NCI-H345 treated with DMSO at 0.1 percent for 48 hours (cell line): ENCODE results near the gene OR2M3.
"Not testable (repeated sequence)": the region's sequence is repeated elsewhere in the genome, so short reads cannot be mapped to it uniquely, and the experiment has no call there.

ENCODE experiments used
- DNase-seq: peaks from one replicate; lab custom pipeline; 2025; ENCODE audit not compliant: unreplicated experiment; lab: John Stamatoyannopoulos, UW

OR2M3 gene, protein sequence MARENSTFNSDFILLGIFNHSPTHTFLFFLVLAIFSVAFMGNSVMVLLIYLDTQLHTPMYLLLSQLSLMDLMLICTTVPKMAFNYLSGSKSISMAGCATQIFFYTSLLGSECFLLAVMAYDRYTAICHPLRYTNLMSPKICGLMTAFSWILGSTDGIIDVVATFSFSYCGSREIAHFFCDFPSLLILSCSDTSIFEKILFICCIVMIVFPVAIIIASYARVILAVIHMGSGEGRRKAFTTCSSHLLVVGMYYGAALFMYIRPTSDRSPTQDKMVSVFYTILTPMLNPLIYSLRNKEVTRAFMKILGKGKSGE

GRCh38 chr1:248196965-248197364, at the start of gene OR2M3:
TSS of gene OR2M3 (plus strand) at chr1:248197265. CDS start at chr1:248203068, 5,803 bp downstream.
- DNase-seq = no peak

DNA sequence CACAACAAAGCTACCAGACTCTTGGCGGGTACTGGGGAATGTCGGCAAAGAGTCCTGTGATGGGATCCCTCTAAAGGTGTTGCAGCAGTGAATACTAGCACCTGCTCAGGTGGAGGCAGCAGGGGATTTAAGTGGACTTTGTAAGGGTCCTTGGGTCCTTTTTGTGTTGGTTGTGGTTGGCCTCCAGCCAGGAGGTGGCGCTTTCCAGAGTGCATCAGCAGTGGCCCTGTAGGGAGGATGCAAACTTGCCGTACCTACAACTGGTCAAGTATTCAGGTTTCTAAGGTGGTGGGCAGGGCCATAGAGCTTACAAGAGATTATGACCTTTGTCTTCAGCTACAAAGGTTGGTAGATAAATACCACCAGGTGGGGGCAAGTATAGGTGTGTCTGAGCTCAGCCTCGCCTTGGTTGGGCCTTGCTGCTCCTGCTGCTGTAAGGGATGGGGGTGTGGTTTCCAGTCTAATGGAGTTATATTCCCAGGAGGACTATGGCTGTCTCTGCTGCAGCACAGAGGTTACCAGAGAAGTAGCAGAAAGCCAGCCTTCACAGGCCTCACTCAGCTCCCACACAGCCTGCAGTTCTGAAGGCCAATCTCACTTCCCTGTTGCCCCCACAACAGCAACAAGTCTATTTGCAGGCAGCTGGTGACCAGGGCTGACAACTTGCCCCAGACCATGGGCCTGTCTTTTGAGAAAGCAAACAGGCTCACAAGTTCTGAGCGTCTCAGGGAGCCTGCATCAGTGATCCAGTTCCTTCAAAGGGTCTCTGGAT, 44.8 kb upstream of the OR2M3 start:
- DNase-seq = no peak

DNA sequence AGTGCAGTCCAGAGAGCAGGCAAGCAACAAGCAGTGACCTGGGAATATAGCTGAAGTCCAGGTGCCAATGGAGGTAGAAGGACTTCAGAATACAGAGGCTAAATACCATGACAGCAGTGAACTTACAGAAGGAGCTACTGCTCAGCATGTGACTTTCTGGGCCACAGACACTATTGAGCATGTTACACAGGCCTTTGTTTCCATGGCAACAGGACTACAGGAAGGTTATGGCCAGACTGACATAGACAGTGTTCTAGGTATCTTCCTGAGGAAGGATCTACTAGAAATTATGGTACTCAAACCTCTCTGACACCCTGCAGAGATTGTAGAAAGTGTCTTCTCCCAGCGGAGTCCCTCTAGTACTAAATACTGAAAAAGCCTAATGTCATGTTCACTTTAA, 41.1 kb upstream of the OR2M3 start:
- DNase-seq = no peak

GRCh38 chr1:248158758-248159157, 38.3 kb upstream of the OR2M3 start:
- DNase-seq = no peak

DNA sequence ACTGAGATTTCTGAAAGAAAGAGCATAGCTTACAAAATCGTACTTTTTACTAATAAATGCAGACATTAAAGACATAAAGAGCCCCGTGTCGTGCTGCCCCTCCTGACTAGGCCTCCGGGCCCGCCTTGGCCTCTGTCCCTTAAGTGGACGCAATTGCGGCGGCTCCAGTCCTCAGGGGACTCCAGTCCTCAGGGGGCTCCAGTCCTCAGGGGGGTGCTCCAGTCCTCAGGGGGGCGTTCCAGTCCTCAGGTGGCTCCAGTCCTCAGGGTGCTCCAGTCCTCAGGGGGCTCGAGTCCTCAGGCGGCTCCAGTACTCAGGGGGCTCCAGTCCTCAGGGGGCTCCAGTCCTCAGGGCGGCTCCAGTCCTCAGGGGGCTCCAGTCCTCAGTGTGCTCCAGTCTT, 33.0 kb upstream of the OR2M3 start:
- no peak for DNase-seq

- DNase-seq = no peak
Measured at GRCh38 chr1:248165186-248165585, 31.9 kb upstream of the OR2M3 start.

- no peak for DNase-seq
Measured at GRCh38 chr1:248174521-248174920, 22.5 kb upstream of the OR2M3 start, which contains the start of gene OR2M2. TSS of gene OR2M2 (plus strand) at chr1:248174821. CDS start at chr1:248179986, 5,165 bp downstream.

GRCh38 chr1:248183996-248184395, 13.1 kb upstream of the OR2M3 start:
- DNase-seq = no peak

DNA sequence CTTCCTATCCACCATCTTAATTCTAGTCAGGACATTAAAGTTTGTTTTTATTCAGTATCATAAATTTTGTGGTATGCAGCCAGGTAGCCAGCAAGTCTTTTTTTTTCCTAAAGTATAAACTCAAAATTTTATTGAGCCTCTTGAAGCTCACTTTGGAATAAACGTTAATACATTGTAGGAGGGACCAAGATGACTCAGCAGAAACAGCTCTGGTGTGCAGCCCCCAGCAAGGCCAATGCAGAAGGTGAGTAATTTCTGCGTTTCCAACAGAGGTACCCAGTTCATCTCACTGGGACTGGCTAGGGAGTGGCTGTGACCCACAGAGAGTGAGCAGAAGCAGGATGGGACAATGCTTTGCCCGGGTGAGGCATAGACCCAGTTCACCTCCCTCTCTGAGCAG, 9.7 kb upstream of the OR2M3 start:
- no peak for DNase-seq

DNA sequence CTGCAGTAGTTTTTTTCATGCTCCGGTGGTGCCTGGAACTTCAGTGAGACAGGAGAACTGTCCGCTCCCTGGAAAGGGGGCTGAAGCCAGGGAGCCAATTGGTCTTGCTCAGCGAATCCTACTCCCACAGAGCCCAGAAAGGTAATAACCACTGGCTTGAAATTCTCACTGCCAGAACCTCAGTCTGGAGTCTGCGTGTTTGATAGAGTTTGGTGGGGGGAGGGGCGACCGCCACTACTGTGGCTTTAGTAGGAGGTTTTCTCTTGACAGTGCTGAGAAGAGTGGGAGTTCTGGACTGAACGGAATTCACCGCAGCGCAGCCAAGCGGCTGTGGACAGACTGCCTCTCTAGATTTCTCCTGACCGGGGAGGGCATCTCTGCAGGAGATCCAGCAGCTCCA, 8.0 kb upstream of the OR2M3 start:
- no peak for DNase-seq

GRCh38 chr1:248194117-248194516, 2.9 kb upstream of the OR2M3 start:
- DNase-seq = no peak

GRCh38 chr1:248215880-248216279, 18.8 kb downstream of the OR2M3 start:
- DNase-seq = no peak

DNA sequence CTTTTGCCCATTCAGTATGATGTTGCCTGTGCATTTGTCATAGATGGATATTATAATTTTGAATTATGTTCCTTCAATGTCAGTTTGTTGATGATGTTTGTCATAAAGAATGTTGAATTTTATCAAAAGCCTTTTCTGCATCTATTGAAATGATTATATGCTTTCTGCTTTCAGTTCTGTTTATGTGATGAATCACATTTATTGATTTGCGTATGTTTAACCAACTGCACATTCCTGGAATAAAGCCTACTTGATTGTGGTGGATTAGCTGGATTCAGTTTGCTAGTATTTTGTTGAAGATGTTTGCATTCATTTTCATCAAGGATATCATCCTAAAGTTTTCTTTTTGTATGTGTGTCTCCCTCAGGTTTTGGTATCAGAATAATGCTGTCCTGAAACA, 28.5 kb downstream of the OR2M3 start:
- no peak for DNase-seq

- no peak for DNase-seq
Measured at GRCh38 chr1:248229360-248229908, 32.4 kb downstream of the OR2M3 start.

DNA sequence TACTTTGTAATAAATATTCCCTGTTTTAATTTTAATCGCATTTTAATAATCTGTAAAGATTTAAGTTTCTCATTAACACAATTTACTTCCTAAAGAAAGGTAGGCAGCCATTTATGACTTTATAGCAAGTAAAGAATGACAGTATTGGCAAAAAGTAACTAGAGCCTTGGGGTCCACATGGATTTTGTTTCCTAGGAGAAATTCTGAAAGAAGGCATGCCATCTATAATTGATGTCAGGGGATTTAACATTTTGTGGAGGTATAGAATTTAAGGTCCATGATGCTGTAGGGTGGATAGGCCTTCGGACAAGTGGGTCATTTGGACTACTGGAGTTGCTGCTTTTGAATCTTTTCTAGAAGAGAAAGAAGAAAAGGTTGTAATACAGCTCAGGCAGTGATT, 34.1 kb downstream of the OR2M3 start, which contains the start of gene OR2M4:
TSS of gene OR2M4 (plus strand) at position 301 of the 400 bp plus-strand sequence. CDS start 7,512 bp downstream, outside the sequence.
- DNase-seq = no peak

DNA sequence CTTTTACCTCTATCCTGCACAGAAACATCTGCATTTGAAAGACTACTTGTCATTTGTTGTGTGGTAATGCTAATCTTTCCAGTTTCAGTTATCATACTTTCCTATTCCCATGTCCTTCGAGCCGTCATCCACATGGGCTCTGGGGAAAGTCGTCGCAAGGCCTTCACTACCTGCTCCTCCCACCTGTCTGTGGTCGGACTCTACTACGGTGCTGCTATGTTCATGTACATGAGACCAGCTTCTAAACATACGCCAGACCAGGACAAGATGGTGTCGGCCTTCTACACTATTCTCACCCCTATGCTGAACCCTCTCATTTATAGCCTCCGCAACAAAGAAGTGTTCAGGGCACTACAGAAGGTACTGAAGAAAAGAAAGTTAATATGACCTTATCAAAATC, 42.4 kb downstream of the OR2M3 start:
- DNase-seq = no peak

DNA sequence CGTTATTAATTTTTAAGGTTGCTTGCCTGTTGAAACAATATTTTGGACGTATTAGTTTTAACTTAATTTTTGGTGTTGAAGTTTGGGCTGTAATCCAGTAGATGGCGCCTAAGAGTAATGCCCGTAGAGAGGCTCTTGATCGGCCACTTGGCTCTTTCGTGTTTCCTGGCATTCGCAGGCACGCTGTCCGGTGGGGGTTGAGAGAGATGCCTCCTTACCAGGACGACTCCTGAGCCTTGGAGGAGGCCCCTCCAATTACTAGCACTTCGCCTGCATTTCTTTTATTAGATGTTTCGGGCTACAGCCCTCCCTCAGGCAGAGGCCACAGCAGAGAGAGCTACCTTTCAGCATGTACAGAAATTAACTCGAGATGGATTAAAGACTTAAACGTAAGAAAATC, 46.1 kb downstream of the OR2M3 start:
- no peak for DNase-seq

- not testable (repeated sequence) for DNase-seq
Measured at GRCh38 chr1:248259309-248259708, 62.2 kb downstream of the OR2M3 start.
